Suppressor macrophage treated with lipopolysaccharide for 4 hours (primary cell): ENCODE data around the gene PRSS27.
A peak's percentile ranks its signal among the peaks of the same experiment; 100 is the strongest.

Experiments
- DNase-seq: peaks from one replicate; pipeline ENCODE4 v3.0.0-alpha.2; 2020

The PRSS27 gene

DNA sequence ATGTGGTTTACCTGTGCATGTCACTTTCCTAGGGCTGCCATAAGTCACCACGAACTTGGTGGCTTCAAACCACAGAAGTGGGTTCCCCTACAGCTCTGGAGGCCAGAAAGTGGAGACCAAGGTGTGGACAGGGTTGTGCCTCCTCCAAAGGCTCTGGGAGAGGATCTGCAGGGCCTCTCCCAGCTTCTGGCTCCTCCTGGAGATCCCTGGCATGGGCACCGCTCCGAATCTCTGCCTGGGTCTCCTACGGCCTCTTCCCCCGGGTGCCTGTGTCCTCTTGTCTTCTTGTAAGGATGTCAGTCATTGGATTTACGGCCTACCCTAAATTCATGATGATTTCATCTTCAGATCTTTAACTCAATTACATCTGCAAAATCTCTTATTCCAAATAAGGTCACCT lies 29.9 kb upstream of the PRSS27 start:
- no peak for DNase-seq

DNA sequence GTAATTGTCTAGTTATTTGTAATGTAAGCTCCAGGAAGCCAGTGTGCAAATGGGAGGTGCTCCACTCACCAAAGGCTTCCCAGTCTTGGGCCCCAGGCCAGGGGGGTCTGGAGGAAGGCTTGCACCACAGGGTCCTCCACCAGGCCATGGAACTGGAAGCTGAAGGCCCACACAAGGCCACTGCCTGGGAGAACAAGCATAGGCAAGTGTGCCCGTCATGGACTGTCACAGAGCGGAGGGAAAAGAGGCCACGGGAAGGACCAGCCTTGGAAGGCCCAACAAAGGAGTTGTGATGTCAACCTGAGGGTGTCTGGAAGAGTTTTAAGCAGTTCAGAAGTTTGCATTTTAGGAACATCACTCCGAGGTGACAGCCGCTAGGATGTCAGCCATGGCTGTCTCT lies 29.5 kb upstream of the PRSS27 start:
- DNase-seq = no peak

DNA sequence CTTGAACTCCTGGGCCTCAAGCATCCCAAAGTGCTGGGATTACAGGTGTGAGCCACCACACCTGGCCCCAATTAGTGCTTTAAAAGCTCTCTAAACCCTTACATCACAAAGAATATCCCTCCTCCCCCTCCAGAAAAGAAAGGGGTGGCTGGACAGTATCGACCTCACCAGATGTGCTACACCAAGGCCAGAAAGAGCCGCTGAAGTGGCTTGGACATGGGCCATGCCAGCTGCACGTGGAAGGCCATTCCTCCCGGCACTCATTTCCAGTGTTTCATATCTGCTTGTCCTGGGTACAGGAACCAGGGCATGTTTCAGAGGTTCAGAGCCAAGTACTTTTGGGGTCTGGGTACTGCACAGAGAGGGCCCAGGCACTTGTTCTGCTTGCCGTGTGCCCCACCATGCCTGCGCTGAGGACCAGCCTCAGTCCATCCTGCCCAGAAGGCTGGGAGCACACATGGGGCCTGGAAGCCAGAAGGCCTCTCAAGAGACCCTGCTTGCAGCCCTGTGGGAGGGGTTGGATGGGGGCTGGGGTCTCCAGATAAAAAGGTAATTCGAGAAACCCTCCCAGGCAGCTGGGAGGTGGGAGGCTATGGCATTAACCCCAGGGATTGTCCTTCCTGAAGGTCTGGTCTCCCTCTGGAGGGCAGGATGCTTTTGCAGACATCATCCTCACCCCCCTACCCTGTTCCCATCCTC lies 28.9 kb upstream of the PRSS27 start:
- DNase-seq = no peak

DNA sequence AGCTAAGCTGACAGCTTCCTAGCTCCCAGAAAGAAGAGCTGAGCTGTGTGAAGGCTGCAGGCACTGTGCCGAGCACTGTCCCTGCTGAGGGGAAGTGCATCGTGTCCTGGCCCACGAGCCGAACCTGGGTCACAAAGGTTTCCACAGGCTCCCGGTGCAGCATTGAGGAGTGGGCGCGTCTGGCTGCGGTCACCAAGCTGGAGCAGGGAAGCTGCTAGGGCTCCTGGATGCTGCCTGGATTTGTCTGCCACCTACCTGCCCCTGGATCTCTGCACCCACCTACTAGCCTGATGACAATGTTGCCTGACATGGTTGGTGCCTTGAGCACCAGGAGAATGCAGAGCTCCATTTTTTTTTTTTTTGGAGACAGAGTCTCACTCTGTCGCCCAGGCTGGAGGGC lies 25.9 kb upstream of the PRSS27 start:
- DNase-seq = no peak

DNA sequence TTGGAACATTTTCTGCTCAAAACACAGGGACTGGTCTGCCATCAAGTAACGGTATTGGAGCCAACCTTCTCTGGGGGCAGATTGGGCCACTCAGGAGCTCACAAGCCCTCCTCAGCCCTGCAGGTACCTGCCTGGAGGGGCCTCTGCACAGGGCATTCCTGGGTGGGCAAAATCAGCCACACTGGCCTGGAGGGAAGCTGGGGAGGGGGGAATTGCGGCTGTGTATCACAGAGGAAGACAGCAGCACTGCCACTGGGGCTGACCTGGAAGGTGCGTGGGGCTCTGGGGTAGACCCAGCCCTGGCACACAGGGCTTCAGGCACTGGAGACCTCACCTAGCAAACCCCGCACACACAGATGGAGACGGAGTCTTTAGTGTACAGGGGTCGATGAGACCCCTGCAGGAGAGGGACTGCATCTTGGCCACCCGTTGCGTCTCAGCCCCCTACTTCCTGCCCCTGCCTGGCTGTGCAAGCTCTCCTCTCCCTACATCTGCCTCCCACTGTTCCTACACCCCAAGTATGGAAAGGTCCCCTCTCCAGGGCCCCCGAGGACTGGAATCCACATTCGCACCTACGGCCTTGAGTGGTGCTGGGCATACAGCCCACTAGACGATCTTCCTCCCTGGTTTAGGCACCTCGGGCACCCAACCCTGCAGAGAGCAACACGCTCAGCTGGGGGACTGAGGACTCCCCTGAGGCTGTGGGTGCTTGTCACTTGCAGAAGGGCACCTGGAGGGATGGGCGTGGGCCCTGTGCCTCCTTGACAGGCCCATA lies 25.3 kb upstream of the PRSS27 start:
- DNase-seq = no peak

DNA sequence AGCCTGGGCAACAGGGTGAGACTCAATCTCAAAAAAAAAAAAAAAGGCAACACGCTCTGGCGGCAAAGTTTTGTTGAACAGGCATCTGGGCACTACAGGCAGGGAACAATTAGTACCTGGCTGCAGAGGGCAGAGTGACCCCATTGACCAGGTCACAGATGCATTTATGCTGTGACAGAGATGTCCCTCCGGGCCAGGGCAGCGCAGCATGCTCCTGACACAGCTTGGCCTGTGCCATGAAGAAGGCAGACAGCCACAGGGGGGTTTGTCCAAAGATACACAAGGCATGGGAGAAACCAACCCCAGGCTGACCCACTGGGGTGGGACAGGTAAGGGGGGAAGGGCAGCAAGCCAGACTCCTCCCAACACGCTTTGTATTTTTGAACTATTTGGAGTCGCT lies 24.7 kb upstream of the PRSS27 start:
- no peak for DNase-seq

DNA sequence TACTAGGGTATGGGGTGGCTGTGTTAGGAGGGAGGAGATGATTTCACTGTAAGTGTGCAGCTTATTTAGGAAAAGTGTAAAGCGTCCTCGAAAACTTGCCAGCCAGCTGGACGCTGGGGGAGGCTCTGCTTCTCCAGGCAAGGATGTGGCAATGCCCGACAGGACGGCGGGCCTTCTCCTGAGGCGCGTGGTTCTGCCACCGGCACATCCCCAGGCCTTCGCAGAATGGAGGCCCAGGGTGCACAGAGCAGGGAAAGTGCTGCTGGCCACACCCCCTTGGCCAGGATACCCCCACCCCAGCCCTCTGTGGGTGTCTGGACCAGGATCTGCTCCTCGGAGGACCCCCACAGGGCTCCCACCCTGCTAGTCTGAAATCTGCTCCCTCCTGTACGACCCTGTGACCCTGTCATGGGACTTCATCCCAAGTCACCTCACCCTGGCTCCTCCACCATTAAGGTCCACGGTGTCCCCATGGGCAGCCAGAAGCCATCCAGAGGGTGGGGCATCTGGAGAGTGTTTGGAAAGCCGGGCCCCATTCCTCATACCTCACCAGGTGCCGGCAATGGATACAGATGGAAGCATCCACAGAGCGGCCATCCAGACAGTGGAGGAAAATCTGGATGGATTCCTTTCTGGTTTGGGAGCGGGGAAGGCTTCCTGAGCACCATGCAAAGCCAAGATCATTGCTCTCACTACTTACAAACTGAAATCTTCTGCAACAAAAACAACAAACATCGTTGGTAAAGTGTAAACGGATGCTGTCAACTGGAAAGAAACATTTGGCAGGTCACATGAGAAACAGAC lies 23.2 kb upstream of the PRSS27 start:
- no peak for DNase-seq

DNA sequence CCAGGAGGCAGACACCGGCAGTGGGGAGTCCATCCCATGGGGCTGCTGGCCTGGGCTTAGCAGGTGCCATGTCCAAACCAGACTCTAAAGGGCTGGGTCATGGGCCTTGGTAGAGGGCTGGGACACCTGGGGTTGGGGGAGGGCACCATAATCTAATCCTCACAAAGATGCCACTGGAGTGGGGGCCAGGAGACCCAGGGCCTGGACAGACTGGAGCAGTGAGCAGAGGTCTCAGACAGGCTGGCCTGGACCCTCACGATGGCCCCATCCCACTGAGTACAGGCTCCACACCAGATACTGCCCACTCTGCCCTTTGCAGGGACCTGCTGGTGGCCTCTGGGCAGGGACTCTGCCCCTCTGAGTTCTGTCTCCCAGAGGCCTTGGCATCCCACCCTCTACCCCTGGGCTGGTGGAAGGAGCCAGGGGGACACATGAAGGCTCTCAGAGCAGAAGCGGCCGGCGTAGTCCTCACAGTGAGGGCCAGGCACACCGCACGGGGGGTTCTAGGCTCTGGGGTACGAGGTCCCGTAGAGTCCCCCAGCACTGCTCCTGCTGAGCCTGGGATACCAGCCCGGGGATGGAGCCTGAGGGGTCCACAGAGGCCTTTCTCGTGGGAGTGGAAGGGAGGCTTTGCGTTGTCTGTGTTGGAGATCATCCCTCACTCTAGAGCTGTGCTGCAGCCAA lies 22.4 kb upstream of the PRSS27 start:
- no peak for DNase-seq

DNA sequence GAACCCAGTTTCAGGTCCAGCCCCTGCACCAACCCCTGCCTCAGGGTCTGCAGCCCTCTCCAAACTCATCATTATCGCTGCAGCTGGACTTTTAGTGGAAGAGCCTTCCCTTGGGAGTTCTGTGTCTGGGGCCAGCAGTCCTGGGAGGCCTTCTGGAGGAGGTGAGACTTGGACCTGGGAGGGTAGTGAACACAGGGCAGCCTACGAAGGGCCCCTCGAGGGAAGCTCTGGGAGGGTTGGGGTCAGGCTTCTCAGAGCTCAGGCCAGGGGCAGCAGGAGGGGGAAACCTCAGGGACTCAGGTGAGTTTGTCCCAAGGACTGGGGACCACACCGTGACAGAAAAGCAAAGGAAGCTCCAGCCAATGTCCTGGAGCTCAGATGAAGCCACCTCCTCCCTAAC lies 21.1 kb upstream of the PRSS27 start:
- no peak for DNase-seq

DNA sequence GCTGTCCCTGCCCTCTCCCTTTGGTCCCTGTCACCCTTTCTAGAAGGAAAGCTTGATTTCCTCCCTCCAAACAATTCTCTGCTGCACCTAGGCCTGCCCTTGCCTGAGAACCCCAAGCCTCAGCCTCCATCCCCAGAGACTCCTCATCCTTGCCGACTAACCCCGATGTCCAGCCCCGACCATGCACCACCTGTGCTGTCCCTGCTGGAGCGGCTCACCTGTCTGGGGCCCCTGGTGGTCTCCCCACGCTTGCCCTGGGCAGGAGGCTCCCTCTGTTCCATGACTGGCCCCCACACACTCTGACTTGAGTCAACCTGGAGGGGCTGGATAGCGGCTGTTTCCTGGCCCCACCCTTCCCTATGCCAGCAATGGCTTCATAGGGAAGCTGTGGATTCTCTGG lies 20.5 kb upstream of the PRSS27 start:
- DNase-seq = no peak

DNA sequence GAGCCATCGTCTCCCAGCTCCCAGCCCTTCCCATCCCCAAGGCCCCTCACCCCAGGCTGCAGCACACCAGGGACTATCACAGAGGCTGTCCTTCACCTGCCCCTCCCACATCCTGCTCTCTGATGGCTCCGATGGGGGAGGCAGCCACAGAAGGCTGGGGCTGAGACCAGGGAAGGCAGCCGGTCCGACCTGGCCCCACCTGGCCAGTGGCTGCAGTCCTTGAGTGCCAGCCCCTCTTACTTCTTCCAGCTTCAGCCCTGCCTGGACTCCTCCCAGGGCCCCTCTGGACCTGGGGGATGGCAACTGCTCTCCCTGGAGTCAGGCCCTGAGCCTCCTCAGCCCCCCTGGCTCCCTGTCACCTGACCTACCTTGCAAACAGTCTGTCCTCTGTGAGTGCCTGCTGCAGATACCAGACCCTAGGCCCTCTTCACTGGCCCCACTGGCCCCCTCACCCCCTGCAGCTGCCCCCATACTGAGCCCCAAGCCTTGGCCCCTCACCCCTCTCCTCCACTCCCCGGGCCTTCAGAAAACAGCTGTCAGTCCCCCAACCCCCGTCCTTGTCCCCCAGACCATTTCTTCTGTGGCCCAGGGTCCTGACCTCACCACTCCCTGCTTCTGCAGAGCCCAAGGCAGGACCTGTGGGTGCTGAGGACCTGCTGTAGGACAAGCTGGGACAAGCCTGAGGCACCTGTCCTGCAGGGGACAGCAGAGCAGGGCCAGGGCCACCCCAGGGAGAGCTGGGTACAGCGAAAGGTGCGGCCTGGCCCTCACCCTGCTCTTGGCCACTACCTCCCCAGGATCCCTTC lies 19.8 kb upstream of the PRSS27 start:
- no peak for DNase-seq

DNA sequence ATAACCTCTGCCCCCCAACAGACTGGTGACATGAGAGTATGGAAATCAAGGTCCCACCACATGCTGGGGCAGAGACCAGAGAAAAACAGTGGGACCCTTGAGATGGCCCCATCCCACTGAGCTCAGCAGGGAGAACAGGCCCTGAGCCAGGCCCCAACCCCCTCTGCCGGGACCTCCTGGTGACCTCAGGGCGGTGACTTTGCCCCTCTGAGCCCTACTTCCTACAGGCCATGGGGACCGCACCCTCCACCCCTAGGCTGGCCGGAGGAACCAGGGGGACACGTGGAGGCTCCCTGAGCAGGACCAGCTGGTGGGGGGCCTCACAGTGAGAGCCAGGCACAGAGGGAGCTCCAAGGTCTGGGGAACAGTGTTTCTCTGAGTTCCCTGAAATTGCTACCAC lies 18.6 kb upstream of the PRSS27 start:
- no peak for DNase-seq

DNA sequence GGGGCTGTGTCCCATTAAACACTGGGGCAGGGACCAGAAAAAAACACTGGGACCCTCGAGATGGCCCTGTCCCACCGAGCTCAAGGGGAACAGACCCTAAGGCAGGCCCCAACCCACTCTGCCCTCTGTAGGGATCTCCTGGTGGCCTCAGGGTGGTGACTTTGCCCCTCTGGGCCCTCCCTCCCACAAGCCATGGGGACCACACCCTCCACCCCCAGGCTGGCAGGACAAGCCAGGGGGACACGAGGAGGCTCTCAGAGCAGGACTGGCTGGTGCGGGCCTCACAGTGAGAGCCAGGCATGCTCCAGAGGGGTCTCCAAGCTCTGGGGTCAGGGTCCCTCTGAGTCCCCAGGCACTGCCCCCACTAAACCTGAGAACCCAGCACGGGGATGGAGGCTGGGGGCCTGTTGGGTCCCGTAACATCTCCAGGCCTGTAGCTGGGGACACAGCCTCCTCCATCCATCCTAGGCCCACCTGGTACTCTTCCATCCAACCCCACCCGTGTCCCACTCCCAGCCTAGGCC lies 17.9 kb upstream of the PRSS27 start:
- DNase-seq = no peak

DNA sequence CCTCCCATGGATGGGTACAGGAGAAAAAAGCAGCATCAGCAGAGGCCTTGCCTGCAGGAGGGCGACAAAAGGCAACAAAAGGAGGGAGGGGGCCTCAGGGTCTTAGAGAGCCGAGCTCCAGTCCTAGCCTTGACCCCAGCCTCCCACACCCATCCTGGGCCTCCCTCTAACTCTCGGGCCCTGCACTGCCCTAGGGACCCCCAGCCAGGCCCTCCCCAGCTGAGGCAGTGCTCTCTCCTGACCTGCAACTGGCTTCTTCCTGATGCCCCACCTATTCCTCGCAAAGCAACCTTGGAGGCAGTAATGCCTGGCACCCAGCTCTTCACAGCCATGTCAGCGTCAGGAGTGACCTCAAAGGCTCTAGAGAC lies 17.2 kb upstream of the PRSS27 start:
- no peak for DNase-seq

DNA sequence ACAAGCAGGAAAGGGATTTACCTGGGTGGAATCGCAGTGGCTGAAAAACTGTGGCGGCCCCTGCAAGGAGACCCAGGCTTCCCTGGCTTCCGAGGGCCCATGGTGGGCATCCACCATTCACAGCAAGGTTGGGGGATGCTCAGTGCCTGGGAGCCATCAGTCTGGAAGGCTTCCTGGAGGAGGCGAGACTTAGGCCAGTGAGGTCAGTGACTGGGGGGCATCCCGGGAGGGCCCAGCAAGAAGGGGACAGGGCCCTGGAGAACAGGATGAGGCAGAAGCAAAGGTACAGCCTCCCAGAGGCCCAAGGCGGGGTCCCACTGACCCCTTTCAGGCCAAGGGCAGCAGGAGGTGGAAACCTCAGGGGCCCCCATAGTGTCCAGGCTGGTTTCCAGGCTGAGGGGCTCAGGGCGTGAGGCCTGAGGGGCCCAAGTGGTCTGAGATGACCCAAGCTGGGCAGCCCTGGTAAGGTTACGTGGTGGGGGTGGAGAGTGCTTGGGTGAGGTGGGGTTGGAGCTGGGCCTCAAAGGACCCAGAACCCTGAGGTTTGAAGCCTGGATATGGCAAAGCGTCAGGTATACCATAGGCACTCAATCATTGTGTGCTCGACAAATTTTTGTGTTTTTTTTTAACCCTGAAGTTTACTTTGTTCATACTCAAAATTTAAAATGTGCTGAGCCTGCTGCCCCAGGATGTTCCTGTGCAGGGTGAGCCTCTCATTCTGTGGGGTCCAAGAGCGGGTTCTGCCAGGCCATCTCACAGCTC lies 16.6 kb upstream of the PRSS27 start:
- DNase-seq = no peak

DNA sequence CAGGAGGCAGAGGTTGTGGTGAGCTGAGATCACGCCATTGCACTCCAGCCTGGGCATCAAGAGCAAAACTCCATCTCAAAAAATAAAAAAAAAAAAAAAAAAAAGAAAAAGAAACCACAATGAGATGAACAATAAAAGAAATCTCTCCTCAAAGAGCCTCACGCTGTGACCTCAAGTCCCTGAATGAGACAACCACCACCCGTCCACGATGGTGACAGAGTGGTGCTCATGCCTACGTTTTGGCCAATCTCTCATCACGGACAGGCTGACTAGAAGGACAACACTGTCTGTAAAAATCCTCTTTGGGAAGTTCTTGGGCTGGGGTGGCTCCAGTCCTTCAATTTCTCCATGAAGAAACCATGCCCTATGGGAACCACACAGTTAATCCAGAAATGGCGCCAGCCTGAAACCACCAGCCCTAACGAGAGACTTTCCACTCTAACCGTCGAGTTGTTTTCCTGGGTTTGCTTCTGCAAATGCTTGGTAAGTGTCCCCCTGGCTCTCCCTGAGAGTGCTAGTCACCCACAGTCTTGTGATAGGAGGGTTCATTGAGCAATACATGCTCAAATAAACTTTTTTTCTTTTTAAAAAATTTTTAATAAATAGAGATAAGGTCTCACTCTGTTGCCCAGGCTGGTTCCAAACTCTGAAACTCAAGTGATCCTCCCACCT lies 15.0 kb upstream of the PRSS27 start:
- peak; percentile 44 for DNase-seq

DNA sequence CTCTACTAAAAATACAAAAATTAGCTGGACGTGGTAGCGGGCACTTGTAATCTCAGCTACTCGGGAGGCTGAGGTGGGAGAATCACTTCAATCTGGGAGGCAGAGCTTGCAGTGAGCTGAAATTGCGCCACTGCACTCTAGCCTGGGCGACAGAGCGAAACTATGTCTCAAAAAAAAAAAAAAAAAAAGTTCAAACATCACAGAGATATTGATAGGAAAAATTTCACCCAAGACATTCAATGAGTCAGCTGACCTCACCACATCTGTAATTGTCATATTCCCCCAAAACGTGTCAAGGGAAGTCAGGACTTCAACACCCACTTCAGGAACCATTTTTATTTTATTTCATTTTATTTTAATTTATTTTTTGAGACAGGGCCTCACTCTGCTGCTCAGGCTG lies 8.0 kb upstream of the PRSS27 start:
- DNase-seq = no peak

DNA sequence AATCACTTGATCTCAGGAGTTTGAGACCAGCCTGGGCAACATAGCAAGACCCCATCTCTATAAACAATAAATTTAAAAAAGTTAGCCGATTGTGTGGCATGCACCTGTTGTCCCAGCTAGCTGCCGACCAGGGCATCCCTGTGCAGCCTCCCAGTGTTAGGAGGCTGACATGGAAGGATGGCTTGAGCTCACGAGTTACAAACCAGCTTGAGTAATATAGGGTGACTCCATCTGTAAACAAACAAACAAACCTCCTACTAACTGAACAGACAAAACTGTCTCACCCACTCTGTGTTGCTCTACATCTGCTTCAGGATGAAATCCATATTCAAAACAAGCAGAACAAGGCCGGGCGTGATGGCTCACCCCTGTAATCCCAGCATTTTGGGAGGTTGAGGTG lies 6.9 kb upstream of the PRSS27 start:
- DNase-seq = no peak

DNA sequence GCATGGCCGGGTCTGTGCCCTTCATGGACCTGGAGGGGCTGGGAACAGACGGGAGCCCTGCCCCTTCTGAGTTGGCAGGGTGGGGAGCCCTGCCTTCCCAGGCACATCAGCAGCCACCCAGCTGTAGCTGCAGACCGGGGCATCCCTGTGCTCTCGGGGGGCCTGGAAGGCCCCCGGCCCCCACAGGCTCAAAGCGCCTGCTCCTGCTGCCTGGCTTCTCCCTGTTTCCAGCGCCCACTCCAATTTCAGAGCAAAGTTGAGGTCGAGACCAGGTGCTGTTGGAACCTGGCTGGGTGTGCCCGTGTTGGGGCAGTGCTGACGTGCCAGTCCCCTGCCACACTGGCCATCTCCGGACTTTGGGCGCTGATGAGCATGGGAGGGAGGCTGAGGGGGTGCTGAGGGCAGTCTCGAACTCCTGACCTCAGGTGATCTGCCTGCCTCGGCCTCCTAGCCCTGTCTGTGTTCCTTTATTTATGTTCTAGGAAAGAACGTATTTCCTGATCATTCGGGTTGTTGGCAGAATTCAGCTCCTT lies 4.9 kb upstream of the PRSS27 start:
- DNase-seq = no peak

DNA sequence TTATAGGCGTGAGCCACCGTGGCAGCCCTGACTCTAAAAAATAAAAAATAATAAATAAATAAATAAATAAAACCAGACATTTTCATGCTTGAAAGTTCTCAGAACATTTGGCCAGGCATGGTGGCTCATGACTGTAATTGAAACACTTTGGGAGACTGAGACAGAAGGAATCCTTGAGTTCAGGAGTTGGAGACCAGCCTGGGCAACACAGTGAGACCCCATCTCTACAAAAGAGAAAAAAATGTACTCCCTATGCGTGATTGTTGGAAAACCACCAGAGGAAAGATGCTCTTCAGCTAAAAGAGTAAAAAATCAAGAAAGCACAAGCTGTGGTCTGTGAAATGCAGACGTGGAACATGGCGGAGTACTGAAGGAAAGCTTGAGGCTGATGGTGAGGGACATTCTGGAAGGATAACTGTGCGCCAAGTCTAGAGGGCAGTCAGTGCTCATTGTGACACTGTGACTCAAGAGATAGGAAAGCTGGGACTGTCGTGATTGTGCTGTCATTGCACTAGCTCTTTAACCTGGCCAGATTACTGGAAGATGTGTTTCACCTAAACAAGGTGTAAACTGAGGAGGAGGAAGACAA lies 4.2 kb upstream of the PRSS27 start:
- no peak for DNase-seq
